IPS-11a (cell line): Measurements from ENCODE around the gene EMC8.

ENCODE experiments used
- H3K4me3 ChIP-seq: one replicate; pipeline ENCODE4 v1.5.1; 2013; ENCODE audit warnings: low read depth, low read length, control low read depth

The EMC8 gene

DNA sequence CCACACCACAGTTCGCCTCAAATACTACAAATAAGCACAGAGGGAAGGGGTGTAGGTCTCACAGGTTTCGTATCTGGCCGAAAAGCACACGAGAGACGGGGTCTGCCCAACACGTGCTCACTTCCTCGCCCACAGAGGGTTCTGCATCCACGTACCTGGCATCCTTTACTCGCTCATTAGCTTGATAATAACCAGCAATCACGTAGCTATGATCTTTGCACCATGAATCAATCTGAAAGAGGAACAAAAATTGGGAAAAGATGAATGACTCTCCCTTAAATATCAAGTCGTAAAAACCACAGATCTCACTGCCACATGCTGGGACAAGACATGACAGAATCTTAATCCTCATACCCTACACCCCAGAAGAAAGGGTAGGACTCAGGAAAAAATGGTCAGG, 10.5 kb downstream of the EMC8 start:
- H3K4me3 ChIP-seq = no peak overlapping the region

- H3K4me3 ChIP-seq = no peak overlapping the region
Observed at GRCh38 chr16:85785927-85786326, 13.4 kb downstream of the EMC8 start.

DNA sequence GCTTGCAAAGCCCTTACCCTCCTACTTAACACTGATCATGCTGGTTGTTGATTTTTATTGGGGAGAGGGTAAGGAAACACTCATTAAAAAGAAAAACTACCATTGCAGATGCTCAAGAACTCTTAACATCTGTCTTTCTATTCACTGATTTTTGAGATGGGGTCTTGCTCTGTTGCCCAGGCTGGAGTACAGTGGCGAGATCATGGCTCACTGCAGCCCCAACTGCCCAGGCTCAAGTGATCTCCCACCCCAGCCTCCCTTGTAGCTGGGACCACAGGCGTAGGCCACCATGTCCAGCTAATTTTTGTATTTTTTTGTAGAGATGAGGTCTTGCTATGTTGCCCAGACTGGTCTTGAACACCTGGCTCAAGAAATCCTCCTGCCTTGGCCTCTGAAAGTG, 14.5 kb downstream of the EMC8 start:
- H3K4me3 ChIP-seq = no peak overlapping the region

GRCh38 chr16:85783441-85783840, 15.9 kb downstream of the EMC8 start:
- no peak overlapping the region for H3K4me3 ChIP-seq

- no peak overlapping the region for H3K4me3 ChIP-seq
Observed at GRCh38 chr16:85782451-85782850, 16.9 kb downstream of the EMC8 start.

- no peak overlapping the region for H3K4me3 ChIP-seq
Observed at GRCh38 chr16:85781695-85782370, 17.5 kb downstream of the EMC8 start.

- H3K4me3 ChIP-seq = no peak overlapping the region
Observed at GRCh38 chr16:85781156-85781555, 18.2 kb downstream of the EMC8 start.

DNA sequence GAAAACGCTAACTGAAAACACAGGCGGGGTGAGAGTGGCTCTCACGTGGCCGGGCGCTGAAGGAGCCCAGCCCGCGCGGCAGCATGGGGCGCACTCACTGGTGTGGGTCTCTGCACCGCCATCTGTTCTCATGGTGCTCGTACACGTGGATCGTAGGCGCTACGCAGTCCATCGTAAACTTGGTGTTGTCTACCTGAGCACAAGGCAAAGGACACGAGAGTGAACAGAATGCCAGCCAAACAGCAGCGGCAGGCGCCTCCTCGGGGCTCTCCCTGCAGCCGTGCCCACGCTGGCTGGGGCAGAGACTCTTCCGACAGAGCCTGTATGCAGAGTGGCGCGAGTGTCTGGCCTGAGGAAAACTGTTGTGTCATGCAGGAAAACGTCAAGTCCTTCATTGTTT, 19.1 kb downstream of the EMC8 start:
- no peak overlapping the region for H3K4me3 ChIP-seq

- H3K4me3 ChIP-seq = no peak overlapping the region
Observed at GRCh38 chr16:85778873-85779272, 20.5 kb downstream of the EMC8 start.

- H3K4me3 ChIP-seq = no peak overlapping the region
Observed at GRCh38 chr16:85777583-85778310, 21.6 kb downstream of the EMC8 start.

- no peak overlapping the region for H3K4me3 ChIP-seq
Observed at GRCh38 chr16:85774811-85775210, 24.5 kb downstream of the EMC8 start.

GRCh38 chr16:85774136-85774535, 25.2 kb downstream of the EMC8 start:
- no peak overlapping the region for H3K4me3 ChIP-seq

- H3K4me3 ChIP-seq = no peak overlapping the region
Observed at GRCh38 chr16:85773044-85773443, 26.3 kb downstream of the EMC8 start.

DNA sequence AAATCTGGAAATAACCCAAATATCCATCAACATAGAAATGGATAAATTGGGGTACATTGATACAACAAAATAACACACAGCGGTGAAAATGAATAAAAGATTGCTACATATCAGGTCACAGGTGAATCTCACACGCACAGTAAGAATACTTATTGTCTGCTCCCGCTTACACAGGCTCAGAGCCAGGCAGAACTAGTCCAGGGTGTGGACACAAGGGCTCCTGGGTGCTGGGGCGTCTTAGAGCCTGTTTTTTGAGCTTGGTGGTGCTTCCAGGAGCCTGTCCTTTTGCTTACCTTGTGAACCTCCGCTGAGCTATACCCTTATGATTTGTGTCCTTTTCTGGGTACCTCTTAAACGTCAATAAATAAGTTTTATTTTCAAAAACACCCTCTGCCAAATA, 28.6 kb downstream of the EMC8 start:
- no peak overlapping the region for H3K4me3 ChIP-seq

GRCh38 chr16:85768199-85768598, 31.1 kb downstream of the EMC8 start:
- no peak overlapping the region for H3K4me3 ChIP-seq

GRCh38 chr16:85767531-85767930, 31.8 kb downstream of the EMC8 start:
- H3K4me3 ChIP-seq = no peak overlapping the region

DNA sequence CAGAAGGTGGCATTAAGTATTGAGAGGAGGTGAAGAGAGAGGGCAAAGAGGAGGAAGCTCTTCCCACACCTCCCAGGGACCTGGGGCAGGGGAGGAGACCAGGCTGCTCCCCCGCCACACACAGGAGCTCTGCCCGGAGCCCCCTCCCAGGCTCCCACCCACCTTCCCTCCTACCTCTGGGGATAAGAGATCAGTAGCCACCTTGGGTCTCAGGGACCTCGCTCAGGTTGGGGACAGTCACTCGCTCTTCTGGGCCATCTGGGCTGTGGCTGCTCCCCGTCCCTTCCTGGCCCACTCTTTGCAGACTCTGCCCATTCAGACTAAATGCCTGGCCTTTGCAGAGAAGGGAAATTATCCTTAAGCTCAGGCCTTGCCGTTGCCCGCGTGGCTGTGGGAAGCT, 33.6 kb downstream of the EMC8 start:
- H3K4me3 ChIP-seq = no peak overlapping the region

DNA sequence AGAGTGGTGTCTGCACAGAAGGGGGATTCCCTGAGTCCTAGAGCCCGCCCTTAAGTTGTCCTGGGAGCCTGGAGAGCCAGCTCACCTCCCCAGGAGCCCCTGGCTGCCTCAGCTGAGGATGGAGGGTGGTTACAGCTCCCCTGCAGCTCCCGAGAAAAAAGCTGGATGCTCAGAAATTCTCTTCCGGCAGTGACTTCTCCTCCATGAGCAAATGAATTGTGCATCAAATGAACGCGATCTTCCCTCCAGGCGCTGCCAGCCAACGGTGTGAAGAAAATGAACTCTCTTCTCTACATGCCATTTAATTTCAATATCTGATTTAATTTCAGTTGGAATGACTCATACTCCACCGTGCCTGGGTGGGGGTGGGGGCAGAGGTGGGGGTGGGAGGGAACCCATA, 34.1 kb downstream of the EMC8 start:
- H3K4me3 ChIP-seq = no peak overlapping the region

- H3K4me3 ChIP-seq = no peak overlapping the region
Observed at GRCh38 chr16:85763616-85764015, 35.7 kb downstream of the EMC8 start.

- H3K4me3 ChIP-seq = no peak overlapping the region
Observed at GRCh38 chr16:85762970-85763369, 36.4 kb downstream of the EMC8 start.

GRCh38 chr16:85761861-85762260, 37.5 kb downstream of the EMC8 start:
- H3K4me3 ChIP-seq = no peak overlapping the region

DNA sequence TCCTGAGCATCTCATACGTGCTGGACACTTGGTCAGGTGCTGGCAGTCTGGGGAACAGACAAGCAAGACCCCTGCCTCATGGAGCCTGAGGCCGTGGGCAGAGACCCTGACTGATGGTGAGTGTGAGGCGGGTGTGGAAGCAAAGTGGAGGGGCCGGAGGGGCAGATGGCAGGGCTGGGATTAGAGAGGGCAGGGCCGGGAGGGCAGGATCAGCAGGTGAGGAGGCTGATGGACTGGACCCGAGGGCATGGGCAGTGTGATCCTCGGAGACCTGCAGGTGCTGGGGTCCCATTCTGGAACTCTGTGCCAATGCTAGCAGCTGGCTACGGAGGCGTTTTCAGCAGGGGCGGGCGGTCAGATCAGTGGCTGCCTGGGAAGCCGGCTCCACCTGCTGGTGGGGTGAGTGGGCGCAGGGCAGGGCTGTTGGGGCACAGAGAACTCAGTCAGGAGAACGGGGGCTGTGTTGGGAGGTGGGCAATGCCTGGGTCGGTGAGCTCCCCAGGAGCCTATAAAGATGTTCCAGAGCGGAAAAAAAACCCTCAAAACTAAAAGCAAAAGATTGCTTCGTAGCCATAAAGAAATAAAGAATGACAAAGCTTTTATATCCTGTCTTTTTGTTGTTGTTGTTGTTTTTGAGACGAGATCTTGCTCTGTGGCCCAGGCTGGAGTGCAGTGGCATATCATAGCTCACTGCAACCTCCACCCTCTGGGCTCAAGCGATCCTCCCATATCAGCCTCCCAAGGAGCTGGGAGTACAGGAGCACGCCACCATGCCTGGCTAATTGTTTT, 39.5 kb downstream of the EMC8 start:
- H3K4me3 ChIP-seq = no peak overlapping the region
